ENCODE data around the gene RNF7.
A peak's percentile ranks its signal among the peaks of the same experiment; 100 is the strongest.
"Not testable (repeated sequence)": the region's sequence is repeated elsewhere in the genome, so short reads cannot be mapped to it uniquely, and the experiment has no call there.

The RNF7 gene

GRCh38 chr3:141782386-141782932 is 44.4 kb downstream of the RNF7 start:
- DNase-seq (ENCODE audit: low spot score), result no peak

GRCh38 chr3:141783632-141784031 is 45.5 kb downstream of the RNF7 start:
- no peak for DNase-seq (ENCODE audit: low spot score)

- DNase-seq (ENCODE audit: low spot score), result no peak
Measured at GRCh38 chr3:141784096-141784495, 46.0 kb downstream of the RNF7 start.

GRCh38 chr3:141784531-141784930 is 46.4 kb downstream of the RNF7 start:
- DNase-seq (ENCODE audit: low spot score), result no peak

- no peak for DNase-seq (ENCODE audit: low spot score)
Measured at GRCh38 chr3:141788149-141788548, 50.1 kb downstream of the RNF7 start.

GRCh38 chr3:141788750-141789149 is 50.7 kb downstream of the RNF7 start:
- DNase-seq (ENCODE audit: low spot score), result not testable (repeated sequence)

- DNase-seq (ENCODE audit: low spot score), result no peak
Measured at GRCh38 chr3:141789281-141789680, 51.2 kb downstream of the RNF7 start.

GRCh38 chr3:141790171-141790570 is 52.1 kb downstream of the RNF7 start:
- no peak for DNase-seq (ENCODE audit: low spot score)

- DNase-seq (ENCODE audit: low spot score), result no peak
Measured at GRCh38 chr3:141792495-141792894, 54.4 kb downstream of the RNF7 start.

GRCh38 chr3:141793476-141794260 is 55.6 kb downstream of the RNF7 start:
- DNase-seq (ENCODE audit: low spot score), result no peak

GRCh38 chr3:141795276-141795675 is 57.2 kb downstream of the RNF7 start:
- no peak for DNase-seq (ENCODE audit: low spot score)

GRCh38 chr3:141795741-141796080 is 57.6 kb downstream of the RNF7 start:
- DNase-seq (ENCODE audit: low spot score), result no peak

- DNase-seq (ENCODE audit: low spot score), result peak; percentile 30
Measured at GRCh38 chr3:141796081-141796888, 58.2 kb downstream of the RNF7 start.
